Measurements from ENCODE around the gene AADACL3.

AADACL3 gene

GRCh38 chr1:12739613-12740012 lies 23.7 kb downstream of the AADACL3 start:
- no peaks in the 10 kb centered on the region for H3K27me3 ChIP-seq (ENCODE audit: control insufficient read depth, insufficient read depth, low read length, poor library complexity, severe bottlenecking)
- no peak overlapping the region for H3K27ac ChIP-seq (ENCODE audit: insufficient read depth, low read depth, low read length, poor library complexity, severe bottlenecking)
- 93 to 96% methylated on average over 5 of the region's 5 CpGs for WGBS, 2 experiments
- no peaks in the 10 kb centered on the region for H3K9me3 ChIP-seq (ENCODE audit: control insufficient read depth, low read length)
- no peak overlapping the region for H3K4me3 ChIP-seq (ENCODE audit: insufficient read depth, low read depth, low read length)
- H3K4me1 ChIP-seq (ENCODE audit: control insufficient read depth, insufficient read depth, low read length) = no peaks in the 10 kb centered on the region
- H3K36me3 ChIP-seq (ENCODE audit: control insufficient read depth, insufficient read depth, low read length) = no peaks in the 10 kb centered on the region

- H3K27ac ChIP-seq (ENCODE audit: insufficient read depth, low read depth, low read length, poor library complexity, severe bottlenecking) = no peak overlapping the region
- H3K36me3 ChIP-seq (ENCODE audit: control insufficient read depth, insufficient read depth, low read length) = no peaks in the 10 kb centered on the region
- no peaks in the 10 kb centered on the region for H3K27me3 ChIP-seq (ENCODE audit: control insufficient read depth, insufficient read depth, low read length, poor library complexity, severe bottlenecking)
- H3K9me3 ChIP-seq (ENCODE audit: control insufficient read depth, low read length) = no peaks in the 10 kb centered on the region
- H3K4me3 ChIP-seq (ENCODE audit: insufficient read depth, low read depth, low read length) = no peak overlapping the region
- WGBS, 2 experiments = 90 to 94% methylated on average over 3 of the region's 3 CpGs
- H3K4me1 ChIP-seq (ENCODE audit: control insufficient read depth, insufficient read depth, low read length) = no peaks in the 10 kb centered on the region
These were observed 26.0 kb downstream of the AADACL3 start for GRCh38 chr1:12741946-12742345.

GRCh38 chr1:12745126-12745991 lies 29.4 kb downstream of the AADACL3 start:
- Histone ChIP-seq H3K4me1 (ENCODE audit: control insufficient read depth, insufficient read depth, low read length) (no peaks in the 10 kb centered on the region), H3K27ac (ENCODE audit: insufficient read depth, low read depth, low read length, poor library complexity, severe bottlenecking) (no peak overlapping the region), H3K9me3 (ENCODE audit: control insufficient read depth, low read length) (peaks cover 8% of the 10 kb centered on the region), H3K27me3 (ENCODE audit: control insufficient read depth, insufficient read depth, low read length, poor library complexity, severe bottlenecking) (no peaks in the 10 kb centered on the region), H3K4me3 (ENCODE audit: insufficient read depth, low read depth, low read length) (no peak overlapping the region), H3K36me3 (ENCODE audit: control insufficient read depth, insufficient read depth, low read length) (no peaks in the 10 kb centered on the region)
- 94 to 95% methylated on average over 3 of the region's 3 CpGs for WGBS, 2 experiments

GRCh38 chr1:12745992-12746323 lies 30.0 kb downstream of the AADACL3 start, which contains the start of gene CFAP107:
CFAP107 (plus strand) TSS chr1:12746200; CDS start chr1:12746431, 231 bp downstream.
- H3K9me3 ChIP-seq (ENCODE audit: control insufficient read depth, low read length) = peaks cover 8% of the 10 kb centered on the region
- no peak within 1 kb of the TSS for H3K4me3 ChIP-seq (ENCODE audit: insufficient read depth, low read depth, low read length)
- no peak within 1 kb of the TSS for H3K27ac ChIP-seq (ENCODE audit: insufficient read depth, low read depth, low read length, poor library complexity, severe bottlenecking)
- H3K36me3 ChIP-seq (ENCODE audit: control insufficient read depth, insufficient read depth, low read length) = no peaks in the 10 kb centered on the region
- H3K27me3 ChIP-seq (ENCODE audit: control insufficient read depth, insufficient read depth, low read length, poor library complexity, severe bottlenecking) = no peaks in the 10 kb centered on the region
- 77% methylated on average over 2 of the region's 2 CpGs for WGBS, 2 experiments
- no peaks in the 10 kb centered on the region for H3K4me1 ChIP-seq (ENCODE audit: control insufficient read depth, insufficient read depth, low read length)

- Histone ChIP-seq H3K36me3 (ENCODE audit: control insufficient read depth, insufficient read depth, low read length) (no peaks in the 10 kb centered on the region), H3K4me1 (ENCODE audit: control insufficient read depth, insufficient read depth, low read length) (no peaks in the 10 kb centered on the region), H3K9me3 (ENCODE audit: control insufficient read depth, low read length) (peaks cover 8% of the 10 kb centered on the region), H3K27ac (ENCODE audit: insufficient read depth, low read depth, low read length, poor library complexity, severe bottlenecking) (no peak overlapping the region), H3K27me3 (ENCODE audit: control insufficient read depth, insufficient read depth, low read length, poor library complexity, severe bottlenecking) (no peaks in the 10 kb centered on the region), H3K4me3 (ENCODE audit: insufficient read depth, low read depth, low read length) (no peak overlapping the region)
These were observed 33.0 kb downstream of the AADACL3 start for GRCh38 chr1:12748778-12749355.

- 92 to 97% methylated on average over 3 to 4 of the region's 4 CpGs for WGBS, 2 experiments
- Histone ChIP-seq H3K27me3 (ENCODE audit: control insufficient read depth, insufficient read depth, low read length, poor library complexity, severe bottlenecking) (no peaks in the 10 kb centered on the region), H3K4me3 (ENCODE audit: insufficient read depth, low read depth, low read length) (no peak overlapping the region), H3K36me3 (ENCODE audit: control insufficient read depth, insufficient read depth, low read length) (no peaks in the 10 kb centered on the region), H3K9me3 (ENCODE audit: control insufficient read depth, low read length) (no peaks in the 10 kb centered on the region), H3K4me1 (ENCODE audit: control insufficient read depth, insufficient read depth, low read length) (no peaks in the 10 kb centered on the region), H3K27ac (ENCODE audit: insufficient read depth, low read depth, low read length, poor library complexity, severe bottlenecking) (no peak overlapping the region)
These were observed 38.8 kb downstream of the AADACL3 start for GRCh38 chr1:12754738-12755137.

- Histone ChIP-seq H3K4me3 (ENCODE audit: insufficient read depth, low read depth, low read length) (no peak overlapping the region), H3K36me3 (ENCODE audit: control insufficient read depth, insufficient read depth, low read length) (no peaks in the 10 kb centered on the region), H3K9me3 (ENCODE audit: control insufficient read depth, low read length) (no peaks in the 10 kb centered on the region), H3K27me3 (ENCODE audit: control insufficient read depth, insufficient read depth, low read length, poor library complexity, severe bottlenecking) (no peaks in the 10 kb centered on the region), H3K4me1 (ENCODE audit: control insufficient read depth, insufficient read depth, low read length) (no peaks in the 10 kb centered on the region), H3K27ac (ENCODE audit: insufficient read depth, low read depth, low read length, poor library complexity, severe bottlenecking) (no peak overlapping the region)
- 84 to 93% methylated on average over 1 to 2 of the region's 2 CpGs for WGBS, 2 experiments
These were observed 40.4 kb downstream of the AADACL3 start for GRCh38 chr1:12756273-12756672.

GRCh38 chr1:12756768-12757413 lies 41.0 kb downstream of the AADACL3 start:
- H3K9me3 ChIP-seq (ENCODE audit: control insufficient read depth, low read length) = no peaks in the 10 kb centered on the region
- WGBS, 2 experiments = 88 to 90% methylated on average over 6 of the region's 6 CpGs
- no peak overlapping the region for H3K27ac ChIP-seq (ENCODE audit: insufficient read depth, low read depth, low read length, poor library complexity, severe bottlenecking)
- no peaks in the 10 kb centered on the region for H3K36me3 ChIP-seq (ENCODE audit: control insufficient read depth, insufficient read depth, low read length)
- no peaks in the 10 kb centered on the region for H3K4me1 ChIP-seq (ENCODE audit: control insufficient read depth, insufficient read depth, low read length)
- no peak overlapping the region for H3K4me3 ChIP-seq (ENCODE audit: insufficient read depth, low read depth, low read length)
- H3K27me3 ChIP-seq (ENCODE audit: control insufficient read depth, insufficient read depth, low read length, poor library complexity, severe bottlenecking) = no peaks in the 10 kb centered on the region

GRCh38 chr1:12757836-12758235 lies 41.9 kb downstream of the AADACL3 start:
- WGBS, 2 experiments = 89 to 90% methylated on average over 6 of the region's 6 CpGs
- Histone ChIP-seq H3K27me3 (ENCODE audit: control insufficient read depth, insufficient read depth, low read length, poor library complexity, severe bottlenecking) (no peaks in the 10 kb centered on the region), H3K4me1 (ENCODE audit: control insufficient read depth, insufficient read depth, low read length) (no peaks in the 10 kb centered on the region), H3K27ac (ENCODE audit: insufficient read depth, low read depth, low read length, poor library complexity, severe bottlenecking) (no peak overlapping the region), H3K36me3 (ENCODE audit: control insufficient read depth, insufficient read depth, low read length) (no peaks in the 10 kb centered on the region), H3K4me3 (ENCODE audit: insufficient read depth, low read depth, low read length) (no peak overlapping the region), H3K9me3 (ENCODE audit: control insufficient read depth, low read length) (no peaks in the 10 kb centered on the region)

GRCh38 chr1:12760256-12760795 lies 44.4 kb downstream of the AADACL3 start:
- Histone ChIP-seq H3K27ac (ENCODE audit: insufficient read depth, low read depth, low read length, poor library complexity, severe bottlenecking) (no peak overlapping the region), H3K27me3 (ENCODE audit: control insufficient read depth, insufficient read depth, low read length, poor library complexity, severe bottlenecking) (no peaks in the 10 kb centered on the region), H3K9me3 (ENCODE audit: control insufficient read depth, low read length) (no peaks in the 10 kb centered on the region), H3K4me3 (ENCODE audit: insufficient read depth, low read depth, low read length) (no peak overlapping the region), H3K4me1 (ENCODE audit: control insufficient read depth, insufficient read depth, low read length) (no peaks in the 10 kb centered on the region), H3K36me3 (ENCODE audit: control insufficient read depth, insufficient read depth, low read length) (no peaks in the 10 kb centered on the region)
- WGBS, 2 experiments = 79 to 82% methylated on average over 7 of the region's 7 CpGs
